HL-60 (cell line): Measurements from ENCODE around the gene PRKCD.

Experiments used
- GABPA ChIP-seq: IDR thresholded peaks from 2 replicates; pipeline ENCODE4 v1.6.1; 2012; ENCODE audit warnings: low read depth
- POLR2AphosphoS5 ChIP-seq: IDR thresholded peaks from 2 replicates; pipeline ENCODE4 v1.6.1; 2012; ENCODE audit warnings: low read depth
- TF ChIP-seq, protein P1 (sequence below): IDR thresholded peaks from one replicate; pipeline ENCODE4 v1.5.1; 2011; ENCODE audit warnings: low read length, control low read depth, inconsistent platforms; ENCODE audit not compliant: insufficient read depth

DNA sequence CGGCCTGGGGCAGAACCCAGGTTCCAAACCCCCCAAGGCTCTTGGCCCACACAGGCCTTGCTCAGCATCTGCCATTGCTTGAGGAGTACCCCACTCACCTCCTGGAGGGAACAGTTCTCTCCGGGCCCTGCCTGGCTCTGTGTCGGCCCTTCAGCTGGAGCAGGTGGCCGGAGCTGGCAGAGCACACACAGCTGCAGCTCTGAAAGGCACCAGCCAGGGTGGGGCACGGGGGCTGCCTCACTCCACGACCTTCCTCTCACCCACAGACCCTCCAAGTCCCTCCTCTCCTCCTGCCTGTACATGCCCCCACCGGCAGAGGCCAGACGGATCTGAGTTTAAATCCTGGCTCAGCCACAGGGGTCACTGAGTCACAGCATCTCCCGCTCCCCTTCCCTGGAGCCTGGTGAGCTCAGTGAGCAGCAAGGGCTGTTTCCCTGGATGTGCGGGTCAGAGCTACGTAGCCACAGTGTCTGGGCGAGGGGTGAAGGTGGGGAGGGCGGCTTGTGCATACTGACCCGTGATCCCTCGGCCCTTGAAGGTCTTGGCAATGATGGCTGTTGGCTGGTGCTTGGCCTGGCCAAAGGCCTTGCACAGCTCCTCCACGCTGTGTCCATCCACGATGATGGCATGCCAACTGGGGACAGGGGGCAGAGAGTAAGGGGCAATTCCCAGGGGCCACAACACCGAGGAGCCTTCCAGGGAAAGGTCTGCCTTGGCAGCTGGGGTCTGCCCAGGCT is 71.8 kb downstream of the PRKCD start:
- TF ChIP-seq, protein P1, sequence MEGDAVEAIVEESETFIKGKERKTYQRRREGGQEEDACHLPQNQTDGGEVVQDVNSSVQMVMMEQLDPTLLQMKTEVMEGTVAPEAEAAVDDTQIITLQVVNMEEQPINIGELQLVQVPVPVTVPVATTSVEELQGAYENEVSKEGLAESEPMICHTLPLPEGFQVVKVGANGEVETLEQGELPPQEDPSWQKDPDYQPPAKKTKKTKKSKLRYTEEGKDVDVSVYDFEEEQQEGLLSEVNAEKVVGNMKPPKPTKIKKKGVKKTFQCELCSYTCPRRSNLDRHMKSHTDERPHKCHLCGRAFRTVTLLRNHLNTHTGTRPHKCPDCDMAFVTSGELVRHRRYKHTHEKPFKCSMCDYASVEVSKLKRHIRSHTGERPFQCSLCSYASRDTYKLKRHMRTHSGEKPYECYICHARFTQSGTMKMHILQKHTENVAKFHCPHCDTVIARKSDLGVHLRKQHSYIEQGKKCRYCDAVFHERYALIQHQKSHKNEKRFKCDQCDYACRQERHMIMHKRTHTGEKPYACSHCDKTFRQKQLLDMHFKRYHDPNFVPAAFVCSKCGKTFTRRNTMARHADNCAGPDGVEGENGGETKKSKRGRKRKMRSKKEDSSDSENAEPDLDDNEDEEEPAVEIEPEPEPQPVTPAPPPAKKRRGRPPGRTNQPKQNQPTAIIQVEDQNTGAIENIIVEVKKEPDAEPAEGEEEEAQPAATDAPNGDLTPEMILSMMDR: no peak
- TF ChIP-seq GABPA (no peak), POLR2AphosphoS5 (peak; percentile 49; the same call in 1 of the 2 replicates)
